Calu3 (cell line): ENCODE results near the gene OR2AE1. TPM values are rescaled to one million over a fixed set of nuclear protein-coding genes. Genes with fewer than 3 reads are reported as not detected.

Experiments used
- BruUV-seq: library from RNA; stranded (reverse); fragments of 400-500 nt; replicated peaks from 2 replicates; lab custom pipeline; 2021; lab: Mats Ljungman, UMichigan
- CTCF ChIA-PET: fragments of 300-600 bp; sonication (Branson Sonifier 250); formaldehyde crosslinking; loops from one replicate; lab custom pipeline; 2022; ENCODE audit warnings: antibody characterized with exemption; lab: Charles Lee
- DNase-seq: peaks from one replicate; pipeline ENCODE4 v3.0.0; 2022
- H3K27ac Mint-ChIP-seq: one replicate; pipeline ENCODE4 v1.8.0; 2022; ENCODE audit warnings: mixed read lengths; ENCODE audit not compliant: unreplicated experiment
- H3K27me3 Mint-ChIP-seq: one replicate; pipeline ENCODE4 v1.8.0; 2022; ENCODE audit warnings: mixed read lengths; ENCODE audit not compliant: unreplicated experiment
- H3K36me3 Mint-ChIP-seq: one replicate; pipeline ENCODE4 v1.8.0; 2022; ENCODE audit warnings: mild to moderate bottlenecking, moderate library complexity, mixed read lengths; ENCODE audit not compliant: insufficient read depth, unreplicated experiment
- H3K4me1 Mint-ChIP-seq: one replicate; pipeline ENCODE4 v1.8.0; 2022; ENCODE audit warnings: mild to moderate bottlenecking, low read depth, mixed read lengths; ENCODE audit not compliant: unreplicated experiment
- H3K4me3 Mint-ChIP-seq: one replicate; pipeline ENCODE4 v1.8.0; 2022; ENCODE audit warnings: mild to moderate bottlenecking, low read depth, moderate library complexity, mixed read lengths; ENCODE audit not compliant: unreplicated experiment
- H3K9me3 Mint-ChIP-seq: one replicate; pipeline ENCODE4 v1.8.0; 2022; ENCODE audit warnings: low read depth, mixed read lengths; ENCODE audit not compliant: unreplicated experiment
- CTCF ChIP-seq: fragments of 200-600 bp; IDR thresholded peaks from one replicate; pipeline ENCODE4 v1.8.0; 2022; ENCODE audit warnings: antibody characterized with exemption; ENCODE audit not compliant: unreplicated experiment
- intact Hi-C: fragments of 100-400 bp; cut with micrococcal nuclease; formaldehyde crosslinking; loops from one replicate; pipeline ENCODE4 v1.10.0; 2022; ENCODE audit not compliant: unreplicated experiment
- total RNA-seq: library from RNA; stranded (reverse); gene quantifications from 2 replicates; pipeline ENCODE4 v1.2.3, GENCODE V29; 2022

OR2AE1 gene
- total RNA-seq, 1 experiment from 2014 or later, result not detected

- Mint-ChIP-seq H3K4me1 (peaks cover 11% of the 10 kb centered on the region), H3K27me3 (no peaks in the 10 kb centered on the region), H3K4me3 (no peak overlapping the region), H3K27ac (no peak overlapping the region), H3K36me3 (no peaks in the 10 kb centered on the region), H3K9me3 (no peaks in the 10 kb centered on the region)
- CTCF ChIA-PET, result no interaction called here
- no peak for TF ChIP-seq CTCF
- intact Hi-C loops, result no loop called here
- DNase-seq, result no peak
- no TSS peak for BruUV-seq
Measured at GRCh38 chr7:99843808-99844207, 33.0 kb downstream of the OR2AE1 start.

DNA sequence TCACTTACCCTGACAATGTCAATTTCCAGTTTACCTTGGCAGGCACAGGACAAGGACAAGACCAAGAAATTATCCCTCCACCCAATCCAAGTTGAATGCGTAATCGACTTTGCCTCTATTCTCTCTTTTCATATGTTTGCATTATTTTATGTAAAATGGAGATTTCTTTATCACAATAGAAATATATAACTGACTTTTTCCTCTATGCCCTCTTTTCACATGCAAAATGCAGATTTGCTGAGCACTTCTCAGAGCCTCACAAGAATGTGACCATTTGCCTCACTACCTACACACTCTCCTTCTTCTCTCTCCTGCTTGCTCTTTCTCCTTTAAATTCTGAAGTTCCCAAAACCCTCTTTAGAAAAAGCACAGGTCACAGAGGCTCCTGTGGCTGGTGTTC lies 33.9 kb downstream of the OR2AE1 start:
- DNase-seq, result no peak
- no peaks in the 10 kb centered on the region for H3K27me3 Mint-ChIP-seq
- no peak overlapping the region for H3K27ac Mint-ChIP-seq
- no TSS peak for BruUV-seq
- no peak overlapping the region for H3K4me3 Mint-ChIP-seq
- no peak for TF ChIP-seq CTCF
- peaks cover 11% of the 10 kb centered on the region for H3K4me1 Mint-ChIP-seq
- H3K36me3 Mint-ChIP-seq, result no peaks in the 10 kb centered on the region
- intact Hi-C loops, result no loop called here
- CTCF ChIA-PET, result no interaction called here
- no peaks in the 10 kb centered on the region for H3K9me3 Mint-ChIP-seq

DNA sequence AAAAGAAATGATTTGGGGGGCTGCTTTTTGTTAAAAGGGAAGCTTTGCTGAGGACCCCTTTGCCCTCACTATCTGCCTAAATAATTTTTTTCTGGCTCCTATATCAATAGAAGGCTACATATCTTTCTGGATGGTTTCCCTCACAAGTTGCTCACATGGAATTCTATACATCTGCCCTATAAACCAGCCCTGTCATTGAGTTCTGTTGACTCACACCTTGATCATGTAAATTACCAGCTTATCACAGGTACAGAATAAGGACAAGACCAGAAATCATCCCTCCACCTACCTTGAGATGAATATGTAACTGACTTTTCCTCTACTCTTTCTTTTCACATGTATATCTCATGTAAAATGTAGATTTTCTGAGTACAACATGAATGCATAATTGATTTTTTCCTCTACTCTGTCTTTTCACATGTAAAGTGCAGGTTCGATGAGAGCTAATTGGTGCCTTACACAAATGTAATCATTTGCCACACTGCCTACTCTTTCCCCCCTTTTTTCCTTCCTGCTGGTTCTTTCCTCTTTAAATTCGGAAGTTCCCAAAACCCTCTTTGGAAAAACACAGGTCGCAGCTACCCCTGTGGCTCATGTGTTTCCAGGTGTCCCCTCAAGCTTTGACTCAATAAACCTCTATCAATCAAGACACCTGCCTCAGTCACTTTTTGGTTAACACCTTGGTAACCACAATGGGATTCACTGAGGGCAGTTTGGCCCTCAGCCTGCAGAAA lies 36.5 kb downstream of the OR2AE1 start:
- CTCF ChIA-PET, result interaction anchor here (0.6 kb wide), 1 partner anchor 393 kb away, joined by 5 read pairs; no protein-coding TSS in a partner anchor

DNA sequence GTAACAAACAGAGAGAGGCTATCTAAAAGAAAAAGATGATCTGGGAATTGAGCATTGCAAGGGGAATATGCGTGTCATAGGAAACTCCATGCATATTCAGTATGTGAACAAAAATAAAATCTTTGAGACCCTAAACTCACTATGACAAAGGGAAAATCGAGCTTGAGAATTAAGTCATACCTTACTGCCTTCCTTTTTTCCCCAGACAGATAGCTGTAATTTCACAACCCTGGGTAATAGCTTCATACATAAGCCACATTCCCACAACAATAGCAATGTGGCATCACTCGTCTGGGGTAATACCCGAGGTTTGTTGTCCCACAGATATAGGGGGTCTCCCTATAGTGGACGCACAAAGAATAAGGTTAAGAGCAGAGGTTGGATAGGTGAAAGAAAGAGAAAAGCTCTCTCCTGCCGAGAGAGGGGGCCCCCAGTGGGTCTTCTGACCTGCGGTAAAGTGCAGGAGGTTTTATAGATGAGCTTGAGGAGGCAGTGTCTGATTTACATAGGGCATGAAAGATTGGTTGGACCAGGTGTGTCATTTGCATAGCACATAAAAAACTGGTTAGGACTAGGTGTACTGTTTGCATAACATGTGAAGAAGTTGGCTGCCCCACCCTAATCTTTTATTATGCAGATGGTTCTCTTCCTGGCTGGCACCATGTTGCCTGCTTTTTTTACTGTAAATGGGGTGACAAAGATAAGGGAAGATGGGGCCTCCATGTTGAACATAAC lies 37.4 kb downstream of the OR2AE1 start:
- peaks cover 11% of the 10 kb centered on the region for H3K4me1 Mint-ChIP-seq
- CTCF ChIA-PET, result no interaction called here

More for the DNA sequence above, 36.5 kb downstream of the OR2AE1 start:
- no TSS peak for BruUV-seq
- no peaks in the 10 kb centered on the region for H3K36me3 Mint-ChIP-seq
- no peak overlapping the region for H3K4me3 Mint-ChIP-seq
- H3K27ac Mint-ChIP-seq, result no peak overlapping the region
- no peak for TF ChIP-seq CTCF
- intact Hi-C loops, result no loop called here
- no peaks in the 10 kb centered on the region for H3K9me3 Mint-ChIP-seq
- no peaks in the 10 kb centered on the region for H3K27me3 Mint-ChIP-seq
- H3K4me1 Mint-ChIP-seq, result peaks cover 11% of the 10 kb centered on the region
- DNase-seq, result no peak

More for the DNA sequence above, 37.4 kb downstream of the OR2AE1 start:
- no TSS peak for BruUV-seq
- intact Hi-C loops, result loop anchor here (5.0 kb wide), 1 partner anchor 127 kb away; no protein-coding TSS in a partner anchor
- Mint-ChIP-seq H3K27me3 (no peaks in the 10 kb centered on the region), H3K36me3 (no peaks in the 10 kb centered on the region), H3K27ac (no peak overlapping the region), H3K4me3 (no peak overlapping the region), H3K9me3 (no peaks in the 10 kb centered on the region)
- no peak for DNase-seq
- no peak for TF ChIP-seq CTCF
